Left lung (tissue), 10 donors: ENCODE results near the gene PARD6G. TPM values are rescaled to one million over a fixed set of nuclear protein-coding genes. Genes with fewer than 3 reads are reported as not detected.
A peak's percentile ranks its signal among the peaks of the same experiment; 100 is the strongest.

ENCODE experiments used
- ATAC-seq: fragments of 200-7000 bp; cut with Tn5 transposase; one replicate; pipeline ENCODE4 v1.9.1; 2020; ENCODE audit warnings: moderate library complexity
- DNase-seq, 4 donors: peaks; one replicate each; pipeline ENCODE4 v3.0.0-alpha.2; 2013 to 2020
- H3K27ac ChIP-seq, 2 donors: fragments of 200-600 bp; sonication (generic) in 1 of 2; one replicate each; pipeline versions ENCODE4 v1.5.0 to v1.8.0; 2020 to 2021
- H3K27me3 ChIP-seq, 2 donors: fragments of 200-600 bp; sonication (generic) in 1 of 2; one replicate each; pipeline versions ENCODE4 v1.5.0 to v1.8.0; 2020 to 2021
- H3K36me3 ChIP-seq, 2 donors: fragments of 200-600 bp; sonication (generic) in 1 of 2; one replicate each; pipeline versions ENCODE4 v1.5.0 to v1.8.0; 2020 to 2021
- H3K4me1 ChIP-seq, 2 donors: fragments of 200-600 bp; one replicate each; pipeline ENCODE4 v1.8.0; 2021
- H3K4me3 ChIP-seq, 2 donors: fragments of 200-600 bp; sonication (generic) in 1 of 2; one replicate each; pipeline versions ENCODE4 v1.5.0 to v1.8.0; 2020 to 2021; ENCODE audit warnings: mild to moderate bottlenecking in 1 of 2
- H3K9me3 ChIP-seq, 2 donors: fragments of 200-600 bp; sonication (generic) in 1 of 2; one replicate each; pipeline versions ENCODE4 v1.5.0 to v1.8.0; 2020 to 2021
- intact Hi-C, 2 donors: fragments of 100-400 bp; cut with DNase I; formaldehyde crosslinking; loops; one replicate each; pipeline versions ENCODE4 v1.11.2 to v1.14.2; 2022
- polyA plus RNA-seq, 6 donors: library from polyadenylated mRNA; unstranded; fragments of 120-200 nt; gene quantifications; one replicate each; pipeline ENCODE4 v1.2.1, GENCODE V29; 2013; ENCODE audit not compliant: insufficient read length in 6 of 6
- total RNA-seq, 2 donors: library from RNA; stranded (reverse); fragmentation: NEBNext Ultra II Directional; extraction: Animal tissue kit (Norgen Biotek cat#: 25700); gene quantifications; one replicate each; pipeline ENCODE4 v1.2.1, GENCODE V29; 2021
- TF ChIP-seq, protein P1 (sequence below), 2 donors: fragments of 200-600 bp; sonication (generic) in 1 of 2; IDR thresholded peaks; one replicate each; pipeline versions ENCODE4 v1.5.0 to v1.8.0; 2021; ENCODE audit warnings: antibody characterized with exemption in 2 of 2
- donor health status: DM: no; HTN: yes; CAD: no.
- donor health status: DM: no; HTN: no; CAD: no.

Gene PARD6G
- total and polyA plus RNA-seq, 8 donors = 6.9 to 25.2 (median 19.8) TPM

DNA sequence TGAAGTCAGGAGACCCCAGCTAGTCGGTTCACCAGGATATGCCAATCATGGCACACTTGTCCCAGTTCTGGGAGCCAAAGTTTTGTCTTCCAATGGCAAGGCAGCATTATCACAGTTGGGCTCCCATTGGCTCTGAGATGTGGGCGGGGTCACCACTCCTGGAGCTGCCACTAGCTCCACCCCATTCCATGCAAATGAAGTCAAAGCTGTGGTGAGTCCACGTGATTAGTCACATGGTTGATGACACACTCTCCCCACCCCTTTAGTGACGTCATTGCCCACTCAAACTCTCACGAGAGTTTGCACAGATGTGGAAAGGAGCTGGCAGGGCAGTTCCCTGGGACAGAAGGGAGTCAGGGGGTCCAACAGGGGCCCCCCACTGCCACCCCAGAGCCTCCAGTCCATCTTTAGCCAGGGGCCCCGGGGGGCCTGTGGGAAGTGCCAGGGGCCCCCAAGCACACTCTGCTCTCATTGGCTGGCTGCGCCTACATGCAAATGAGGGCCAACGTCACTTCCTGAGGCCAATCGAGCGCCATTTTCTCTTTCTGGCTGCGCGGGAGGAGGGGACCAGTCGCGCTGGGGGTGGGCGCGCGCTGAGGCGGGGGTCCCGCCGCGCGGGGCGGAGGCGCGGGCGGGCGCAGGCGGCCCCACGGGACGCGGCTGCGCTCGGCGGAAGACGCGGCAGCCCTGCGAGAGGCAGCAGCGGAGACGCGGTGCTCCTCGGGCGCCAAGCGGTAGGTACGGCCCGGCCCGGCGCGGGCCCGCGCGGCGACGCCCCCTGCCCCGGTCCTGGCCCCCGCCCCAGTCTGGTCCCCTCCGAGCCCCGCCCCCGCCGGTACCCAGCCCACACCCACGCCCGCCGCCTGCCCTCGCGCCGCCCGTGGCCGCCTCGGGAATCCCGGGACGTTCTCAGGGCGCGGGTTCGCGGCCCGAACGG is 138.3 kb downstream of the PARD6G start, which contains the start of gene ADNP2:
Gene ADNP2 (plus strand): TSS at position 524 of the 937 bp plus-strand sequence. CDS start 8,281 bp downstream, outside the sequence.
- ATAC-seq = peak; percentile 88
- peaks cover 8 to 16% of the 10 kb centered on the region in 2 donors for H3K4me1 ChIP-seq
- DNase-seq = peak; percentile 74 to 84 (median 80)
- H3K9me3 ChIP-seq = peaks cover 0 to 2% of the 10 kb centered on the region in 2 donors
- intact Hi-C loops = no loop called here
- no peaks in the 10 kb centered on the region for H3K36me3 ChIP-seq
- TF ChIP-seq, protein P1, sequence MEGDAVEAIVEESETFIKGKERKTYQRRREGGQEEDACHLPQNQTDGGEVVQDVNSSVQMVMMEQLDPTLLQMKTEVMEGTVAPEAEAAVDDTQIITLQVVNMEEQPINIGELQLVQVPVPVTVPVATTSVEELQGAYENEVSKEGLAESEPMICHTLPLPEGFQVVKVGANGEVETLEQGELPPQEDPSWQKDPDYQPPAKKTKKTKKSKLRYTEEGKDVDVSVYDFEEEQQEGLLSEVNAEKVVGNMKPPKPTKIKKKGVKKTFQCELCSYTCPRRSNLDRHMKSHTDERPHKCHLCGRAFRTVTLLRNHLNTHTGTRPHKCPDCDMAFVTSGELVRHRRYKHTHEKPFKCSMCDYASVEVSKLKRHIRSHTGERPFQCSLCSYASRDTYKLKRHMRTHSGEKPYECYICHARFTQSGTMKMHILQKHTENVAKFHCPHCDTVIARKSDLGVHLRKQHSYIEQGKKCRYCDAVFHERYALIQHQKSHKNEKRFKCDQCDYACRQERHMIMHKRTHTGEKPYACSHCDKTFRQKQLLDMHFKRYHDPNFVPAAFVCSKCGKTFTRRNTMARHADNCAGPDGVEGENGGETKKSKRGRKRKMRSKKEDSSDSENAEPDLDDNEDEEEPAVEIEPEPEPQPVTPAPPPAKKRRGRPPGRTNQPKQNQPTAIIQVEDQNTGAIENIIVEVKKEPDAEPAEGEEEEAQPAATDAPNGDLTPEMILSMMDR (IDR thresholded peaks at IDR 0.05) = no peak
- peak within 1 kb of the TSS; percentile 58 to 68 for H3K4me3 ChIP-seq
- peak within 1 kb of the TSS; percentile 80 to 84 for H3K27ac ChIP-seq
- no peaks in the 10 kb centered on the region for H3K27me3 ChIP-seq

DNA sequence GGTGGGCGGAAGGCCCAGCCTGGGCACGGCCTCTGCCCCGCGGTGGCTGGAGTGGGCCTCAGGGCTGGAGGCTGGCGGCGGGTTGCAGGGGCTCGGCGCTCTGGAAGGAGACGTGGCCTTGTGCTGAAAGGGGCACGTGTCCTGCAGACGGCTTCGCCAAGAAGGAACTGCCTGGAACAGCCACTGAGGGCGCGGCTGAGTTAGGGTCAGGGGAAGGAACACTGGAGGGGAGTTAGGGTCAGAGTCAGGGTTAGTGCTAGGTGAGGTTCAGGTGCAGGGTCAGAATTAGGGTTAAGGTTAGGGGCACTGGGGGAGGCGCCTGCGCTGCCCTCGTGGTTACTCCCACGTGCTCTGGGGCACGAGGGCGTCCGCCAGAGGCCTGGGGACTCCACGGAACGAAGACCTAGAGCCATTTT is 139.2 kb downstream of the PARD6G start:
- Histone ChIP-seq H3K9me3 (peaks cover 0 to 2% of the 10 kb centered on the region in 2 donors), H3K27me3 (no peaks in the 10 kb centered on the region), H3K4me3 (no peak overlapping the region), H3K27ac (no peak overlapping the region), H3K4me1 (peaks cover 8 to 16% of the 10 kb centered on the region in 2 donors), H3K36me3 (no peaks in the 10 kb centered on the region)
- TF ChIP-seq, protein P1 (IDR thresholded peaks at IDR 0.05) = no peak
- no peak for ATAC-seq
- DNase-seq = peak in 1 of 4 donors; percentile 79
- intact Hi-C loops = no loop called here

DNA sequence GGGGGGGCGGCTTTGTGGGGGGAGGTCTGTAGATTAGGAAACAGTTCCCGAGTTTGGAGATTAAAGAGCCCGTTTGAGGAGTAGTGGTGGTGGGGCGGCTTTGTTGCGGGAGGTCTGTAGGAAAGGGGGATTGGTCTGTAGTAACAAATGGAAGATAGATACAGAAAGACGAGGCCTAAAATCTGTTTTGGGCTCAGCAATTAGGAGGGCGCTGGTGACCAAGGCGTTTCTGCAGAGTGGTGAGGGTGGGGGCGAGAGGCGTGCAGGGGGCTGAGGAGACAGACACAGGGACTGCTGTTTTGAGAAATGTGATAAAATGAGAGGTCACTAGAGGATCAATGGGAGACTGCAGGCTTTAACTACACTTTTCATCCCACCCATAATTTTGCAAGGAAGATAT is 139.9 kb downstream of the PARD6G start:
- H3K27ac ChIP-seq = no peak overlapping the region
- peaks cover 8 to 16% of the 10 kb centered on the region in 2 donors for H3K4me1 ChIP-seq
- DNase-seq (no peak), ATAC-seq (no peak)
- intact Hi-C loops = no loop called here
- H3K9me3 ChIP-seq = peaks cover 0 to 2% of the 10 kb centered on the region in 2 donors
- H3K4me3 ChIP-seq = no peak overlapping the region
- TF ChIP-seq, protein P1 (IDR thresholded peaks at IDR 0.05) = no peak
- no peaks in the 10 kb centered on the region for H3K27me3 ChIP-seq
- H3K36me3 ChIP-seq = no peaks in the 10 kb centered on the region

Other genes starting within 250 kb of the PARD6G start
- 10 to 100 TPM; 18.7 to 25.1 TPM for gene RBFA, start 213.1 kb downstream of the PARD6G start, total RNA-seq
- gene RBFA, start 213.1 kb downstream of the PARD6G start, polyA plus RNA-seq = 10 to 100 TPM; 38.1 to 47.4 (median 40.9) TPM
- gene ADNP2, start 138.3 kb downstream of the PARD6G start, total RNA-seq = 10 to 100 TPM; 13.5 to 14.4 TPM
- 10 to 100 TPM; 17.3 to 22.6 (median 20.5) TPM for gene ADNP2, start 138.3 kb downstream of the PARD6G start, polyA plus RNA-seq